HG02759 (cell line): ENCODE results near the gene PTPRG.
"Not testable (repeated sequence)": the region's sequence is repeated elsewhere in the genome, so short reads cannot be mapped to it uniquely, and the experiment has no call there.

Source experiments
- ATAC-seq: cut with Tn5 transposase; IDR thresholded peaks from one replicate; pipeline ENCODE4 v1.9.1; 2021; ENCODE audit warnings: mild to moderate bottlenecking, moderate library complexity; ENCODE audit not compliant: unreplicated experiment

PTPRG gene

DNA sequence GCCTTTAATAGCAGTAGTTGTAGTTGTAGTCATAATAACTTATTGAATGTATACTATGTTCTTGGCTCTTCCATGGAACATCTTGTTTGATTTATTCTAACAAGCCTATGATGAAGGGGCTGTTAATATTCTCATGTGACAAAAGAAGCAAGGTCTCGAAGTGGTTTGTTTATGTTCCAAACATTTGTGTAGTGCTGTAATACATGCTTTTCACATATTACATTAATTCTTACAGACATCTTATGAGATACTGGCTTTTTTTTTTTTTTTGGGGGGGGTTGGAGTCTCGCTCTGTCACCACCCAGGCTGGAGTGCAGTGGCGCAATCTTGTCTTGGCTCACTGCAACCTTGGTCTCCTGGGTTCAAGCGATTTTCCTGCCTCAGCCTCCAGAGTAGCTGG lies 252.3 kb downstream of the PTPRG start:
- ATAC-seq = no peak

DNA sequence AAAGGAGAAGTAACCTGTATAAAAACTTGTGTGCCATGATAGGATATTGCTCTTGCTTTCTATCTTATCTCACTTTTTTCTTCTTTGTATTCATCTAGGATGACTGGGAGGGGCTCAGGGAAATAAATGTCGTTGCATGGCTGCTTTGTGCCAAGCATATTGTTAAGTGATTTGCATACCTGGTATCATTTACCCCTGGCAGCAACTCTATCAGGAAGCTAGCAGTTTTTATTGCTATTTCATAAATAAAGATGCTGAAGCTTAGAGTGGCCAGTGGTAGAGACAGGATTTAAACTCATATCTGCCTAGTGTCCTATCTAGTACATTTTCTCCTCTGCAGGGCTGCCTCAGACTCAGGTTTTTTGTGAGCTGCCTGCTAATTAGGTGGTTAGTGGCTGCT lies 253.3 kb downstream of the PTPRG start:
- no peak for ATAC-seq

DNA sequence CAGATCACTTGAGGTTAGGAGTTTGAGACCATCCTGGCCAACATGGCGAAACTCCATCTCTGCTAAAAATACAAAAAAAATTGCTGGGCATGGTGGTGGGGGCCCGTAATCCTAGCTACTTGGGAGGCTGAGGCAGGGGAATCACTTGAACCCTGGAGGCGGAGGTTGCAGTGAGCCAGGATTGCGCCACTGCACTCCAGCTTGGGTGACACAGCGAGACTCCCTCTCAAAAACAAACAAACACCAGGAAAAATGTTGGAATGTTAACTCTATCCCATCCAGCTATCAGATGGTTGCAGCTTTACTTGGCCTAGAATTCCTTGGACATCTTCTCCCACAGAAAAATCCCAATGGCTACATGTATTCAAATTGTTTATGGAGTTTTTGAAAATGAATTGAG lies 254.9 kb downstream of the PTPRG start:
- not testable (repeated sequence) for ATAC-seq

DNA sequence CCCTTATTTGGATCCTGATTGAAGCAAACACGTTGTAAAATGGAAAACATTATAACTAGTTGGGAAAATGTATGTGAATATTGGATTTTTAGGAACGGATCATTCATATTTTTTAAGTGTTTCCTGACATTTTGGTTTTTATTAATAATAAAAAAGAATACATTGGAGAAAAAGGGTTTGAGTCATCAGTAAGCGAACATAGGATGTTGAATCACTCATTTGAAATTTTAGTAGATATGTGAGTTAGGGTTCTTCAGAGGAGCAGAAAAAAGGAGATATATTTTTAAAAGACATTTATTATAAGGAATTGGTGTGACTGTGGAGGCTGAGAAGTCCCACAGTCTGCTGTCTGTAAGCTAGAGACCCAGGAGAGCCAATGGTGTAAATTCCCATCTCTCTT lies 258.5 kb downstream of the PTPRG start:
- ATAC-seq = no peak

DNA sequence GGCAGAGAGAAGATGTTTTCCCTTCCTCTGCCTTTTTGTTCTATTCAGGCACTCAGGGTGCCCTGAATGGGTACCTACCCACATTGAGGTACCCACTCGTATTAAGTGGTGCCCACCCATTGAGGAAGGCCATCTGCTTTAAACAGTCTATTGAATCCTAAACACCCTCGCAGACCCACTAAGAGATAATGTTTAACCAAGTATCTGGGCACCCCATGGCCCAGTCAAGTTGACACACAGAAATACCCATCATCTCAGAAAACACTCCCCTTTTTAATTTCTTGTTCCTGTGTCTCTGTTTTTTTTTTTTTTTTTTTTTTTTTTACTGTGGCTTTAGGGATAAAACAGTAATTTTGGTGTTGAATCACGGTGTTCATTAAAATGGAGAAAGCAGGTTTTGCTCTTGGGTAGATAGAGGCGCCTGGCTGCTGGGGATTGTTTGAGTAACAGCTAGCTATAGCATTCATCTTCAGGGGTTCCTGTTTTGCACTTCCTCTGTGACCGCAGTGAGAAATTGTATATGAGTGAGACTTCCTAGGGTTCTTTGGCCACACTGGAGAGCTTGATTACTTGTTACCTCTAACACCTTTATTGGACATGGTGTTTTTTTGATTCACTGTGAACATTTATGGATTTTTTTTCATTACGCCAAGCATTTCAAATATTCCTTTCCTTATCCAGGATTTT lies 259.1 kb downstream of the PTPRG start:
- ATAC-seq = no peak

DNA sequence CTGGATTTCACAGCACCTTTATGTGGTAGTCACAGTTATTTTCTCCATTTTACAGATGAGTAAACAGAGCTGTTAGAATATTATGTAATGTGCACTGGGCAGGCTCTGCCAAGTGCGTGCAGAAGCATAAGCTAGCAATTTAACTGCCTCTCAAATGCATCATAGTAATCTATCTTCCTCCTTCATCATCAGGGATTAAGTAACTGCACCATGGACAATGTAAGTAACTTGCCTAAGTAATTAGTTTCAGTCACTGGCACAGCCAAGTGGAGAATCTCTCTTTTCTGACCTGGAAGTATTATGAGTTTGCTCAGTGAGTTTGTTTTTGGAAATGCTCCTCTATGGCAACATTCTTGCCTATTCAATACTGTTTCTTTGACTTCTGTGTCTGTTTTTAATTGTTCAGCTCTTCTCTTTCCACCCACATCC lies 260.5 kb downstream of the PTPRG start:
- ATAC-seq = no peak

DNA sequence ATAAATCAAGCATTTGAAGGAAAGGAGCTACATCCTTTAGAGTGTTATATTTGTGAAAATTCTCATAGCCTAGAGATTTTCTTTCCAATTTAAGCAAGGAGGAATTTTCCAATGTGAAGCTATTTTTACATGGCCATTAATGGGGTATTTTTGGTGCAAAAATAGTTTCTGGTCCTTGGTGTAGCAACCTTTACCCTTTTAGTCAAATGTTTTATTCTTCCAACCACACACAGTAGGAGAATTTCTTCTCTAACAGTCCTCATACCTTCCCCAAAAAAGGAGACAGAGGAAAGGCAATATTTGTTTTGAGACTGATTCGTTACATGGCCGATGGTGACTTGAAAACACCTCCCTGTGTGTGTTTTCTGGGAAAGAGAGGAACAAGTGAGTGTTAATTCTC lies 261.2 kb downstream of the PTPRG start:
- no peak for ATAC-seq

DNA sequence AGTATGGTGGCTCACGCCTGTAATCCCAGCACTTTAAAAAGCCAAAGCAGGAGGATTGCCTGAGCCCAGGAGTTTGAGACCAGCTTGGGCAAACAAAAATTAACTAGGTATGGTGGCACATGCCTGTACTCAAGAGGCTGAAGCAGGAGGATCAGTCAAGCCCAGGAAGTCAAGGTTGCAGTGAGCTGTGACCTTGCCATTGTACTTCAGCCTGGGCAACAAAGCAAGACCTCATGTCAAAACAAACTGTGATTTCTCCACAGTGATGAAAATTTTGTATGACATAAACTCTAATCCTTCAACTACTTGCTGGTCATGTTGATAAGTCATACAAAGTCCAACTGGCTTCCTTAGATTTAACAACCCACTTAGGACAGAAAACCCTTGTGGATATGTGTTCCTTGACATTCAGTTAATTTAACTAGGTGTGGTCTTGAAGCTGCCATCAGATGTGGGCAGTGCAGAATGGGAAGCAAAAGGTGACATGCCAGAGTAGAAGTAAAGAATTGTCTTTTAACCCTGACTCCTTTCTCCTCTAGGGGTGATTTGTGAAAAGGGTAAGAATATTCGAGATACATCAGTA lies 263.3 kb downstream of the PTPRG start:
- no peak for ATAC-seq

DNA sequence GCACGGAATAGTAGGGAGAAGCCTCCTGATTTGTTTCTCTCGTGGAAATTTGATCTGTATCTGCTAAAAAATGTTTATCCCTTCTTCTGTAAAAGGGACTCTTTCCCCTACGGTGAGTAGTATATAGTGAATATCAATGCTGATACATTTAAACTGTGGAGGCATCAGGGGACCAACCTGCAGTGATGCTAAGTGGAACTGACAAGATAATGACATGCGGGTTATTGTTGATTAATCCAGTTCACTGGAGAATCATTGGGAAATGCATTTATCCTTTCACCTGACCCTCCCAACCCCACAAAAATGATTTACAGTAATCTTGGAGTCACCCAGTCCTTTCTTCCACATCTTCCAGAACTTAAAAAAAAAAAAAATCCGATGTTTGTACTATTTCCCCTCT lies 264.8 kb downstream of the PTPRG start:
- no peak for ATAC-seq

DNA sequence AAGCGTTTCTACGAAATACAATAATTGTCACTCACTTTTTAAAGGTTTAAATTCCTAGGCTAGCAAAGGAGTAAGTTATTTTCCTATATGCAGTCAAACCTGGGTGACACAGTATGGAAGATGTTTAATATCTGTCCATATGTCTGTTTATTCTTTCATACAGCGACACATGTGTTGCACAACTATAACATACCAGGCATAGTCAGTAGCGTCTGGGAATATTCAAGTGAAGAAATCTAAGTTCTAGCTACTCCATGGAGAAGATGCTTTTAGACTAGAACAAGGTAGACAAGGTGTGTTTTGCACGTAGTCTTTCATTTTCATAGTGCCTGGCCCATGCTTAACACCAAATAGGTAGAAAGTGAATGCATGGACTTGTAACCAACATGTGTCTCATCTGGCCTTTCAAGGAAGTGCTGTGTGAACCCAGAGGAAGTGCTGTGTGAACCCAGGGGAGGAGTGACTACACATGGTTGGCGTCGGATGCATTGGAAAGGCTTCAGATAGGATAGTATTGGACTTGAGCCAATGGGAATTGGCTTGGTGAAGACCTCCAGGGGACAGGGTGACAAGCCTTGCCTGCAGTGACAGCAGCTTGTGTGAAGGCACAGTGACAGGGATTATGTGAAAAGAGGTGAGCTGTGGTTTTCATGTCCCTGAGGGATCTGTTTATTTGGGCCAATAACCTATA lies 267.0 kb downstream of the PTPRG start:
- no peak for ATAC-seq

DNA sequence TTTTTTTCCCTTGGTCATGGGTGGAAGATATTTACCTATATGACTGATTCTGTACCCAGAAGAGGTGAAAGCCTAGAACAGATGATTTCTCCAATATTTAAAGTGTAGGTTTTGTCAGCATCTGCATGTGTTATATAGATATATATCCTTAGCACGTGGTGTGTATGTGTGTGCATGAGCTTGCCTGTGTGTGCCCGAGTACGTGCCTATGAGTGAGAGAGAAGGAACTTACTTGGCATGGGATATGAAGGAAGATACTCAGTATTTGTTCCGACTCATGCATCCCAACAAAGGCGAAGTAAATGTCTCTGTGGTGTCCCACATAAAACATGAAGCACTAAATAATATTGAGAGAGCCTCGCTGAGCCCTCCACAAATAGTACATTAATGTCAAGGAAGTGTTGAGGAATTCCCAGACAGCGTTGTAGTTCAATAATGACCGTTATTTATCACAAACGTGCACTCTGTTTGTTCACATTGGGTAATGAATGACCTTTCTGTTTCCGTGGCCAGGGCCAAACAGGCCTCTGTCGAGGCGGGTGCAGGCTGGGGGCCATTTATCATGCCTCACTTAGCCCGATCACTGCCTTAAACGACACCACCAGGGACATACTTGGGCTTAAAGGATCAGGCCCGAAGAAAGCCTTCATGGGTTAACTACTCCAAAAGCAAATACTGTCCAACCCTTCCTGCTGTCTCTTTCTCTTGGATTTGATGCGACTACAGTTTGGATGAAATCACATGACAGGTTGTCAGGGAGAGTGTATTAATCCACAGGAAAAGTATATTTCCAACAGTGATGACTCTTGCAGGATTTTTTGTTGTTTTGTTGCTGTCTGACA lies 267.7 kb downstream of the PTPRG start:
- no peak for ATAC-seq

DNA sequence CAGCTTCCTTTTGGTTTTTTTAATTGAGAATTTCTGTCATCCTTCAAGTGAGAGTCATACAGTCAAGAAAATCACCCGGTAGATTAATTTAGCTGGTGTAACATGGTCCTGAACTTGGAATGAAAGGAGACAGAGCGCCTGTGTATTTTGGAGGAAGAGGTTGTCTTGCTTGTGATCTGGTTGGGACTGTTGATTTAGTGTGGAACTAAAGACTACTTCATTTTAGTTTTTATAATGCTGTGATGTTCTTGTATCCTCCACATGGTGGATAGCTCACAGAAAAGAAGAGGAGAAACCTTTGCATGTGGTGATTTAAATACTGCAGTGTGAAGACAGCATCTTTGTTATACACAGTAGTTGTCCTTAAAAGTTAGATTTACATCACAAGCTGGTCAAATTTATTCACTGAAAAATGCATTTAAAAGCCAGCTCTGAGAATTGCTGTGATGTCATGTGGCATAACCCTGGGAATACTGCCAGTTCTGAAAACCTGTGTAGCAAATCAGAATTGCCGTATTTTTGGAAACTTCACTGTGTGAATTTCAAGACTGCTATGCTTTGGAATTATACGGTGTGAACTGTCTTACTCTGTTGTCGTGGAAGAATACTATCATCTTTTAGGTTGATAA lies 268.5 kb downstream of the PTPRG start:
- ATAC-seq = no peak

DNA sequence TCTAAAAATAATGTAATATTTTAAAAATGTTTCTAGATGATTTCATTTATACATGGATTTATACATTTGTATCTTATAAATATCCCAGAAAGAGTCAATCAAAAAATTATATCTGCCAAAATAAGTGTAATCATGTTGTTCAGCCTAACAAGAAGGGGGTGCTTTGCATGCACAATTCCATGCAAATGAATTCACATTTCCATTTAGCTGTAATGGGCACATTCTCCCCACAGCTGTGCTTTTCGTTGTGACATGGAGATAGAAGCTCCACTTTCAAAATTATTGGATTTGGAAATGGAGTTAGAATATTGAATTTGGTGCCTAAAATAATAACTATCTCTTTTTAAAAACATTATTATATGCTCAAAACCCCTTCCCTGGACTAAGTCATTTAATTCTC lies 270.6 kb downstream of the PTPRG start:
- ATAC-seq = no peak

DNA sequence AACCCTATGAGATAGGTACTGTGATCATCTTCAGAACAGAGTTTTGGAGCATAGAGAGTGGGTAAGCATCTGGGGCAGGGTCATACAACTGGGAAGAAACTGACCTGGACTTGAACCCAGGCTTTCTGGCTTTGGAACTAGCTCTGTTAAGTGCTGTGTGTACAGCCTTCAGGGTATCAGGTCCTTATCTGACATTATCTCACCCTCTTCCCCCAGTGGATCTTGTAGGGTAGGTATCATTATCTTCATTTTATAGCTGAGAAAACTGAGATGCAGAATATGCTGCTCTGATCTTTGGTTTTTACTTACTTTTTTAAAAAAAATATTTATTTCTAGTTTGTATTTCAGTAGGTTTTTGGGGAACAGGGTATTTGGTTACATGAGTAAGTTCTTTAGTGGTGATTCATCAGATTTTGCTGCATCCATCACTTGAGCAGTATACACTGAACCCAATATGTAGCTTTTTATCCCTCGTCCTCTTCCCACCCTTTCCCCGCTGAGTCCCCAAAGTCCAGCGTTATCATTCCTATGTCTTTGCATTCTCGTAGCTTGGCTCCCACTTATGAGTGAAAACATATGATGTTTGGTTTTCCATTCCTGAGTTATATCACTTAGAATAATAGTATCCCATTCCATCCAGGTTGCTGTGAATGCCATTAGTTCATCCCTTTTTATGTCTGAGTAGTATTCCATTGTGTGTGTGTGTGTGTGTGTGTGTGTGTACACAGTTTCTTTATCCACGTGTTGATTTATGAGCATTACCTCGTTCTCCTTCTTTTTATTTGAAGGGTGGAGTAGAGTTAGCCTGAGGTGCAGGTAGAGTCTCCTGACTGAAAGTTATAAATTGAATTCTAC lies 271.2 kb downstream of the PTPRG start:
- no peak for ATAC-seq

DNA sequence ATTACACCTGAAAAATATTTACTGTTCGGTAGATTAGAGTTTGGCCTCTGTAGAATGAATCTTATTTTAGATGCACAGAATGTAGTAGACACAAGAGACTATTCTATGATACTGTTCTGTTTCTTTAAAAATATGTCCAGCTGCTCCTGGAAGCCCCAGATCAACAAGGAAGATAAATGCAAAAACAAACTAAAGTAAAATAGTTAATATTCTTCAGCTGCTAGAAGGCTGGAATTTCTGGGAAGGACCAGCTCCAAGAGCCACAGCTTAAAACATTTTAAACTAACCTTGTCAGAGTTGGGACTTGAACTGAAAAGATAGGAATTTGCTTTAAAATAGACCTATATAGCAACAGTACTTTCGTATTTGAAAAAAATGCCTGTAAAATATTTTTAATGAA lies 277.9 kb downstream of the PTPRG start:
- no peak for ATAC-seq

DNA sequence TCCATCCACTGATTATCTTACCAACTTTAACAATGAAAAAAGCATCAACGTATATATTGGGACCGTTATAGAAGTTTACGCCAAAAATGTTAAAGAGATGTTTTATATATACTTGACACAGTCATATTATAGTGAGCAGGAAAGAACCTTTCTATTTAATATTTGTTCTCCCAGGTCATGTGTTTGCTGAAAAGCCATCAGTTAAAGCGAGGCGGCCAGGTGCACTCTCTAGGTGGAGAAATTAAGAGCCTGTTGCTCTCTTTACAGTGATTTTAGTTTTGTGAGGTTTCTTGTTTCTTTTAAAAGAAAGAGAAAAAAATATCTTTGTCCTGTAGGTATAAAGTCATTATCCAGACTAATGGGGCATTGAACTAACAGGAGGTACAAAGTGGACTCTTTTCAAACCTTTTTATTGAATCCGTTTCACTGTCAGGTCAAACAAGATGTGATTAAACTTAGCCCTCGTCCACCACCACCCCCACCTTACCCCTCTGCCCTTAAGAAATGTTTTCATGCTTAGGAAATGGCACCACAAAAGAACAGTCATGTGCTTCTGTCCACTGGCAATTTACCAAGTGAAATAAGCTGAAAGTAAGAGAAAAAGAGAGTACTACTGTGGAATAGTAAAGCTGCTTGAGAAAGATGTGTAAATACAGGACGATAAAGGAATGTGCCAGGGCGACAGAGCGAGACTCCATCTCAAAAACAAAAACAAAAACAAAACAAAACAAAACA lies 279.9 kb downstream of the PTPRG start:
- ATAC-seq = no peak

DNA sequence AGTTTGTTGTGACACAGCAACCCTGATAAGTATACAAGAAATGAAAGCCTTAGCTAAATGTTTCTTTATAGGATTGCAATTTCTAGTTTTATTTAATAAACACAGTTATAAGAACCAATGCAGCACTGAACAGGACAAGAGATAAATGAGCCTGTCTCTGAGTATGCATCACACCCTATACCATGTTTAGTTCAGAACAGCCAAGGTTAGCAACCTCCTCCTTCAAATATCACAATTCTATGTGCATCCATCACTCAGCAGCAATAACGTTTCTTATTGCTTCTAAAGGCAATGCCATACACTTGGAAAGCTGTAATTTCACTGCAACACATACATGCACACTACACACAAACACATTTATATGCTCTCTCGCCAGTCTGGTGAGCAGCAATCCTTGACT lies 280.6 kb downstream of the PTPRG start:
- no peak for ATAC-seq

DNA sequence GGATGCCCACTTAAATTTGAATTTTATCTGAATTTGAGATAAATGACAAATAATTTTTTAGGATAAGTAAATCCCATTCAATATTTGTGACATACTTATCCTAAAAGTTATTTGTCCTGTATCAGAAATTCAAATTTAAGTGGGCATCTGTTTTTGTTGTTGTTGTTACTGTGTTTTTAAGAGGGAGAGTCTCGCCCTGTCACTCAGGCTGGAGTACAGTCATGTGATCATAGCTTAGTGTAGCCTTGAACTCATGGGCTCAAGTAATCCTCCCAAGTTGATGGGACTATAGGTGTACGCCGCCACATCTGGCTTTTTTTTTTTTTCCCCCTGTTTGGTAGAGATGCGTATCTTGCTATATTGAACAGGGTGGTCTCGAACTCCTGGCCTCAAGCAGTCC lies 283.0 kb downstream of the PTPRG start:
- no peak for ATAC-seq

DNA sequence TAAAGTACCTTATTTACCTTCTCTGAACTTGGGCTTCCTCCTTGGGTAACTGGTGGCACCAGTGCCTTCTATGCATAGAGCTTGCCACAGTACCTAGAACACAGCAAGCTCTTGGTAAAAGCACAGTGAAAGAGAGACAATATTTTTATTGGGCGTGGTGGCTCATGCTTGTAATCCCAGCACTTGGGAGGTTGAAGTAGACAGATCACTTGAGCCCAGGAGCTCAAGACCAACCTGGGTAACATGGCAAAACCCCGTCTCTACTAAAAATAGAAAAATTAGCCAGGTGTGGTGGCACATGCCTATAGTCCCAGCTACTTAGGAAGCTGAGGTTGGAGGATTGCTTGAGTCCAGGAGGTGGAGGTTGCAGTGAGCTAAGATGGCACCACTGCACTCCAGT lies 285.1 kb downstream of the PTPRG start:
- ATAC-seq = no peak
